WTC11 (cell line): ENCODE results near the gene CPB2.

Experiments
- ATF1 ChIP-seq: sonication (generic); formaldehyde crosslinking; IDR thresholded peaks from 2 replicates; pipeline ENCODE4 v1.8.1; 2023; ENCODE audit warnings: mild to moderate bottlenecking, moderate library complexity, missing genetic modification reagents
- SP1 ChIP-seq: sonication (generic); formaldehyde crosslinking; conservative IDR thresholded peaks from 2 replicates; pipeline ENCODE4 v1.8.1; 2022; ENCODE audit warnings: missing genetic modification reagents
- TF ChIP-seq, protein P1 (sequence below): sonication (generic); formaldehyde crosslinking; IDR thresholded peaks from 2 replicates; pipeline ENCODE4 v1.8.0; 2022; ENCODE audit warnings: missing genetic modification reagents

DNA sequence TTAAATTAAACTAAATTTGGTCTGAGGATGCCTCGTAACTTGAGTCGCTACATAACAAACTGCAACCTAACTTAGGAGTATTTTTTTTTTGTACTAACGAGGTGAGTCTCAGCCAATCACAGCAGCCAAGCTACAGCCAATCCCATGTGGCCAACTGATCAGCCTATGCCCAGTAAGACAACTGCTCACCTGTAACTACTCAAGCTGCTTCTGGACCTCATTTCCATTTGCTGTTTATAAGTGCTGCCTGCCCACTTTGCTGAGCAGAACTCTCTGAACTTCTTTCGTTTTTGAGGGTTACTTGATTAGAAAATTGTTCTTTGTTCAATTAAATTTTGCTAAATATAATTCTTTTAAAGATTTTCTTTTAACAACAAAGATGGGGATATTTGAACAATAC is 3.8 kb downstream of the CPB2 start:
- TF ChIP-seq SP1 (no peak), ATF1 (CRISPR knock-in tag) (no peak)
- TF ChIP-seq, protein P1, sequence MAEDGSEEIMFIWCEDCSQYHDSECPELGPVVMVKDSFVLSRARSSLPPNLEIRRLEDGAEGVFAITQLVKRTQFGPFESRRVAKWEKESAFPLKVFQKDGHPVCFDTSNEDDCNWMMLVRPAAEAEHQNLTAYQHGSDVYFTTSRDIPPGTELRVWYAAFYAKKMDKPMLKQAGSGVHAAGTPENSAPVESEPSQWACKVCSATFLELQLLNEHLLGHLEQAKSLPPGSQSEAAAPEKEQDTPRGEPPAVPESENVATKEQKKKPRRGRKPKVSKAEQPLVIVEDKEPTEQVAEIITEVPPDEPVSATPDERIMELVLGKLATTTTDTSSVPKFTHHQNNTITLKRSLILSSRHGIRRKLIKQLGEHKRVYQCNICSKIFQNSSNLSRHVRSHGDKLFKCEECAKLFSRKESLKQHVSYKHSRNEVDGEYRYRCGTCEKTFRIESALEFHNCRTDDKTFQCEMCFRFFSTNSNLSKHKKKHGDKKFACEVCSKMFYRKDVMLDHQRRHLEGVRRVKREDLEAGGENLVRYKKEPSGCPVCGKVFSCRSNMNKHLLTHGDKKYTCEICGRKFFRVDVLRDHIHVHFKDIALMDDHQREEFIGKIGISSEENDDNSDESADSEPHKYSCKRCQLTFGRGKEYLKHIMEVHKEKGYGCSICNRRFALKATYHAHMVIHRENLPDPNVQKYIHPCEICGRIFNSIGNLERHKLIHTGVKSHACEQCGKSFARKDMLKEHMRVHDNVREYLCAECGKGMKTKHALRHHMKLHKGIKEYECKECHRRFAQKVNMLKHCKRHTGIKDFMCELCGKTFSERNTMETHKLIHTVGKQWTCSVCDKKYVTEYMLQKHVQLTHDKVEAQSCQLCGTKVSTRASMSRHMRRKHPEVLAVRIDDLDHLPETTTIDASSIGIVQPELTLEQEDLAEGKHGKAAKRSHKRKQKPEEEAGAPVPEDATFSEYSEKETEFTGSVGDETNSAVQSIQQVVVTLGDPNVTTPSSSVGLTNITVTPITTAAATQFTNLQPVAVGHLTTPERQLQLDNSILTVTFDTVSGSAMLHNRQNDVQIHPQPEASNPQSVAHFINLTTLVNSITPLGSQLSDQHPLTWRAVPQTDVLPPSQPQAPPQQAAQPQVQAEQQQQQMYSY (CRISPR knock-in tag), result no peak
